Measurements from ENCODE around the gene KLHL29.

KLHL29 gene

DNA sequence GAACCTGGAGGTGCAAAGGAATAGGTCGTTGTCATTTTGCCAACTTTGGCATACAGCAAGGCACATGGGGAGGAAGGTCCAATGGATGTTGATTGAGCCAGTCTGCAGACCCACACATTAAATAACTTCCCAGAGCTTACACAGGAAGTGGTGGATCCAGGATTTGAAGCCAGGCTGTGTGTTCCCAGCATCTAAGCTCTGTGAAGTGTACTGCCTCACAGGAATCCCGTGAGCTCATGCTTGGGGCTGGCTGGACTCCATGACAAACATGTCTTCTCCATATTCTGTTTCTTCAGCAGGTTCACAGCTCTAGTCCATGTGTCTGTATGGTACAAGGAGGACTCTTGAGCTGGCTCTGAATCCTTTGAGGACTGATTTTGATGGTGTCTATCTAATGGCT is 63.9 kb downstream of the KLHL29 start:
- H3K27me3 ChIP-seq (ENCODE audit: control insufficient read depth, low read length), result peaks cover 17% of the 10 kb centered on the region
- H3K79me2 ChIP-seq (ENCODE audit: control insufficient read depth, low read length), result no peaks in the 10 kb centered on the region
- peaks cover 9% of the 10 kb centered on the region; the same call in 1 of the 2 replicates for H3K4me1 ChIP-seq (ENCODE audit: control insufficient read depth, low read length)
- H3F3A ChIP-seq (ENCODE audit: control insufficient read depth, insufficient read depth), result no peaks in the 10 kb centered on the region
- no peak overlapping the region for H3K4me2 ChIP-seq (ENCODE audit: low read length)
- no peak for TF ChIP-seq EZH2phosphoT487 (IDR thresholded peaks at IDR 0.05; ENCODE audit: borderline replicate concordance, low read length)
- TF ChIP-seq, protein P1, sequence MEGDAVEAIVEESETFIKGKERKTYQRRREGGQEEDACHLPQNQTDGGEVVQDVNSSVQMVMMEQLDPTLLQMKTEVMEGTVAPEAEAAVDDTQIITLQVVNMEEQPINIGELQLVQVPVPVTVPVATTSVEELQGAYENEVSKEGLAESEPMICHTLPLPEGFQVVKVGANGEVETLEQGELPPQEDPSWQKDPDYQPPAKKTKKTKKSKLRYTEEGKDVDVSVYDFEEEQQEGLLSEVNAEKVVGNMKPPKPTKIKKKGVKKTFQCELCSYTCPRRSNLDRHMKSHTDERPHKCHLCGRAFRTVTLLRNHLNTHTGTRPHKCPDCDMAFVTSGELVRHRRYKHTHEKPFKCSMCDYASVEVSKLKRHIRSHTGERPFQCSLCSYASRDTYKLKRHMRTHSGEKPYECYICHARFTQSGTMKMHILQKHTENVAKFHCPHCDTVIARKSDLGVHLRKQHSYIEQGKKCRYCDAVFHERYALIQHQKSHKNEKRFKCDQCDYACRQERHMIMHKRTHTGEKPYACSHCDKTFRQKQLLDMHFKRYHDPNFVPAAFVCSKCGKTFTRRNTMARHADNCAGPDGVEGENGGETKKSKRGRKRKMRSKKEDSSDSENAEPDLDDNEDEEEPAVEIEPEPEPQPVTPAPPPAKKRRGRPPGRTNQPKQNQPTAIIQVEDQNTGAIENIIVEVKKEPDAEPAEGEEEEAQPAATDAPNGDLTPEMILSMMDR (IDR thresholded peaks at IDR 0.05; ENCODE audit: low read depth, low read length, poor library complexity, severe bottlenecking), result no peak
- H3K9me2 ChIP-seq (replicated peaks; ENCODE audit: control insufficient read depth, low read length), result no peaks in the 10 kb centered on the region
- H3K27ac ChIP-seq (ENCODE audit: low read depth, low read length), result no peak overlapping the region
- H3K9me3 ChIP-seq (ENCODE audit: control insufficient read depth, insufficient read depth, low read length), result no peaks in the 10 kb centered on the region
- H3K36me3 ChIP-seq (ENCODE audit: control insufficient read depth, low read length), result no peaks in the 10 kb centered on the region
- H3K4me3 ChIP-seq (ENCODE audit: low read length), result no peak overlapping the region
- no peaks in the 10 kb centered on the region for H4K20me1 ChIP-seq (ENCODE audit: control insufficient read depth, insufficient read depth, low read depth, low read length)

DNA sequence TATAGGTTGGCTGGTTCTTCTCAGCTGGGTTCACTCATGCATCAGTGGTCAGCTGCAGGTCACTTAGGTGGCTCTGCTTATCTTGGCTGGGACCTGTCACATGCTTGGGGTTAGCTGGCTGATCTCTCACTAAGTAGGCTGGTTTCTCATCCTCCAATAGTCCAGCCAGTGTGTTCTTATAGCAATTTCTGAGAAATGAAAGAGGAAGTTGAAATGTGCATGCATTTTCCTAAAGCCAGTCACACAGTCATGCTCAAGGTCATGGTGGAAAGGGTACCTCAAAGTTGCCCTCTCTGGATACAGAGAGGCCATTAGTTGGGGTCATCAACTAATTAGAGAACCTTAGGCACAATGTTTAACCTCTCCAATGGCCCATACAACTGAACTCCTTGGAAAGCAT is 64.4 kb downstream of the KLHL29 start:
- H3K9me3 ChIP-seq (ENCODE audit: control insufficient read depth, insufficient read depth, low read length), result no peaks in the 10 kb centered on the region
- no peak overlapping the region for H3K27ac ChIP-seq (ENCODE audit: low read depth, low read length)
- no peaks in the 10 kb centered on the region for H3F3A ChIP-seq (ENCODE audit: control insufficient read depth, insufficient read depth)
- H3K4me1 ChIP-seq (ENCODE audit: control insufficient read depth, low read length), result peaks cover 9% of the 10 kb centered on the region; the same call in 1 of the 2 replicates
- no peaks in the 10 kb centered on the region for H3K36me3 ChIP-seq (ENCODE audit: control insufficient read depth, low read length)
- no peaks in the 10 kb centered on the region for H3K79me2 ChIP-seq (ENCODE audit: control insufficient read depth, low read length)
- no peak for TF ChIP-seq EZH2phosphoT487 (IDR thresholded peaks at IDR 0.05; ENCODE audit: borderline replicate concordance, low read length)
- TF ChIP-seq, protein P1 (IDR thresholded peaks at IDR 0.05; ENCODE audit: low read depth, low read length, poor library complexity, severe bottlenecking), result no peak
- H3K4me3 ChIP-seq (ENCODE audit: low read length), result no peak overlapping the region
- H3K4me2 ChIP-seq (ENCODE audit: low read length), result no peak overlapping the region
- H4K20me1 ChIP-seq (ENCODE audit: control insufficient read depth, insufficient read depth, low read depth, low read length), result no peaks in the 10 kb centered on the region
- no peaks in the 10 kb centered on the region for H3K9me2 ChIP-seq (replicated peaks; ENCODE audit: control insufficient read depth, low read length)
- H3K27me3 ChIP-seq (ENCODE audit: control insufficient read depth, low read length), result peaks cover 22% of the 10 kb centered on the region

DNA sequence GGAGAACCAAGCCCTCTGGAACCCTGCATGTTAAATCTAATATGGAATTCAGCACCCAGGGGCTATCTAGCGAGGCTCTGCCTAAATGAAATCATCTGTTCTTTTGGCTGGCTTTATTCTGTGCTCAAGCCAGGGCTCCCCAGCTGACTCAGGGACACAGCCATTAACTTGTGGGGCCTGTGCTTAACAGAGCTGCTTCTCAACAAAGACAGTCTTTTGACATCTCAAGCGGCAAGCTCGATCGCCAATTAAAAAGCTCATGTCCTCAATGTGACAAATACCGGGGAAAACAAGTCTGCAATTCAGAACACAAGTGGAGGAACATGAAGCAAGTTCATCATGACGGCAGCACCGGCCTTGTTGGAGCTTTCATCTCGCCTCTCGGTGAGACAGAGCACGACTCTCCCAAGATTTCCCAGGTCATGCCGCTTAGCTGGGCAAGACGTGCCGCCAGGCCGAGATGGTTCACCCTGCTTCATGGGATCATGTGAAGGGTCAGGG is 64.9 kb downstream of the KLHL29 start:
- peaks cover 9% of the 10 kb centered on the region; the same call in 1 of the 2 replicates for H3K4me1 ChIP-seq (ENCODE audit: control insufficient read depth, low read length)
- no peak overlapping the region for H3K4me3 ChIP-seq (ENCODE audit: low read length)
- no peaks in the 10 kb centered on the region for H3K9me3 ChIP-seq (ENCODE audit: control insufficient read depth, insufficient read depth, low read length)
- H3K4me2 ChIP-seq (ENCODE audit: low read length), result no peak overlapping the region
- peaks cover 26% of the 10 kb centered on the region for H3K27me3 ChIP-seq (ENCODE audit: control insufficient read depth, low read length)
- no peaks in the 10 kb centered on the region for H3K9me2 ChIP-seq (replicated peaks; ENCODE audit: control insufficient read depth, low read length)
- TF ChIP-seq, protein P1 (IDR thresholded peaks at IDR 0.05; ENCODE audit: low read depth, low read length, poor library complexity, severe bottlenecking), result no peak
- no peak for TF ChIP-seq EZH2phosphoT487 (IDR thresholded peaks at IDR 0.05; ENCODE audit: borderline replicate concordance, low read length)
- H4K20me1 ChIP-seq (ENCODE audit: control insufficient read depth, insufficient read depth, low read depth, low read length), result no peaks in the 10 kb centered on the region
- no peaks in the 10 kb centered on the region for H3K79me2 ChIP-seq (ENCODE audit: control insufficient read depth, low read length)
- H3K27ac ChIP-seq (ENCODE audit: low read depth, low read length), result no peak overlapping the region
- no peaks in the 10 kb centered on the region for H3K36me3 ChIP-seq (ENCODE audit: control insufficient read depth, low read length)
- no peaks in the 10 kb centered on the region for H3F3A ChIP-seq (ENCODE audit: control insufficient read depth, insufficient read depth)
